ENCODE results near the gene SAMD9. TPM values are rescaled to one million over a fixed set of nuclear protein-coding genes. Genes with fewer than 3 reads are reported as not detected.
"Not testable (repeated sequence)": the region's sequence is repeated elsewhere in the genome, so short reads cannot be mapped to it uniquely, and the experiment has no call there.

Gene SAMD9
- total and polyA plus RNA-seq, 5 donors, result 1.6 to 5.7 (median 3.7) TPM

- intact Hi-C loops (cut with DNase I), result no loop called here
- H3K27ac ChIP-seq (ENCODE audit: low read length), result no peak overlapping the region
- ATAC-seq (no peak), DNase-seq (peak in 1 of 3 donors; percentile 13)
- no peaks in the 10 kb centered on the region for H3K27me3 ChIP-seq (ENCODE audit: control insufficient read depth, insufficient read depth)
- peaks cover 5% of the 10 kb centered on the region for H3K4me1 ChIP-seq (ENCODE audit: control insufficient read depth, insufficient read depth, low read length)
- peaks cover 2% of the 10 kb centered on the region for H3K9me3 ChIP-seq (ENCODE audit: control insufficient read depth, low read length)
- peak overlapping the region; percentile 92 for H3K4me3 ChIP-seq (ENCODE audit: low read length)
- WGBS, result 43% methylated on average over 5 of the region's 5 CpGs
Measured at GRCh38 chr7:93146472-93147141, 28.8 kb upstream of the SAMD9 start.

DNA sequence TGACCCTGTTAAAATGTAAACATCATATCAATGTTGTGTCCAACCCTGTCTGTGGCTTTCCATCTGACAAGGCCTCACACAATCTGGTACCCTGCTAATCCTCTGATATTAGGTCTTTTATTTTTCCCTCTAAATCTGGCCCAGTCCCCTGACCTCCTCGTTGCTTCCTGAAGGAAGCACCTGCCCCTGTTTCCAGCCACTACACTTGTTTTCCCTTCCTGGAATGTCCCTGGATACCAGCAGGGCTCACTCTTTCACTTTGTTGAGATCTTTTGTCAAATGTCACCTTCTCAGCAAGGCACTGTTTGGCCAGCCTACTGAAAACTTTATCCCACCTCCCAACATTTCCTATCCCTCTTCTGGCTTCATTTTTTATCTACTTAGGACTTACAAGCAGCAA is 28.3 kb upstream of the SAMD9 start:
- H3K27me3 ChIP-seq (ENCODE audit: control insufficient read depth, insufficient read depth), result no peaks in the 10 kb centered on the region
- WGBS, result 27% methylated on average over 1 of the region's 1 CpG
- no peak for ATAC-seq

GRCh38 chr7:93145354-93145753 is 27.6 kb upstream of the SAMD9 start:
- H3K27ac ChIP-seq (ENCODE audit: low read length), result no peak overlapping the region
- H3K4me3 ChIP-seq (ENCODE audit: low read length), result no peak overlapping the region
- DNase-seq, result no peak
- H3K27me3 ChIP-seq (ENCODE audit: control insufficient read depth, insufficient read depth), result no peaks in the 10 kb centered on the region
- ATAC-seq, result no peak
- peaks cover 2% of the 10 kb centered on the region for H3K9me3 ChIP-seq (ENCODE audit: control insufficient read depth, low read length)
- H3K4me1 ChIP-seq (ENCODE audit: control insufficient read depth, insufficient read depth, low read length), result peaks cover 5% of the 10 kb centered on the region
- 56% methylated on average over 3 of the region's 3 CpGs for WGBS
- intact Hi-C loops (cut with DNase I), result no loop called here

More for the DNA sequence above, 28.3 kb upstream of the SAMD9 start:
- H3K4me3 ChIP-seq (ENCODE audit: low read length), result peak overlapping the region; percentile 92
- H3K27ac ChIP-seq (ENCODE audit: low read length), result no peak overlapping the region
- peaks cover 2% of the 10 kb centered on the region for H3K9me3 ChIP-seq (ENCODE audit: control insufficient read depth, low read length)
- peaks cover 5% of the 10 kb centered on the region for H3K4me1 ChIP-seq (ENCODE audit: control insufficient read depth, insufficient read depth, low read length)
- intact Hi-C loops (cut with DNase I), result no loop called here
- DNase-seq, result no peak

DNA sequence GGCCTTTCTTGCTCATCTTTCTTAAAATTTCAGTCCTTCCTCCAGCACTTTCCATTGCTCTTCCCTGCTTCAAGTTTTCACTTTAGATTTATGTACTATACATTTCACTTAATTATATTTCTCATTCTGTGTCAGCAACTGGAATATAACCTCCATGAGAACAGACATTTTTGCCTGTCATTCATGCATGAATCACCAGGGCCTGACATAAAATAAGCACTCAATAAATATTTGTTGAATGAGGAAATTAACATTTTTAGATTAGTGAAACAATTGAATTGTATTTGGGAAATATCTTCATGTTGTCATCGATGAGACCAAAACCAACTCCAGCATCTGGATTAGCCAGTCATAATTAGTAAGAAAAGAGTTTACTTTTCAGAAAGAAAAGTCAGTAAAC is 24.3 kb upstream of the SAMD9 start:
- DNase-seq, result no peak
- 95% methylated on average over 1 of the region's 1 CpG for WGBS
- peaks cover 7% of the 10 kb centered on the region for H3K9me3 ChIP-seq (ENCODE audit: control insufficient read depth, low read length)
- ATAC-seq, result no peak
- H3K27me3 ChIP-seq (ENCODE audit: control insufficient read depth, insufficient read depth), result no peaks in the 10 kb centered on the region
- H3K4me3 ChIP-seq (ENCODE audit: low read length), result no peak overlapping the region
- H3K4me1 ChIP-seq (ENCODE audit: control insufficient read depth, insufficient read depth, low read length), result peaks cover 5% of the 10 kb centered on the region
- H3K27ac ChIP-seq (ENCODE audit: low read length), result no peak overlapping the region
- intact Hi-C loops (cut with DNase I), result no loop called here

GRCh38 chr7:93140582-93141191 is 22.9 kb upstream of the SAMD9 start:
- H3K4me3 ChIP-seq (ENCODE audit: low read length), result no peak overlapping the region
- intact Hi-C loops (cut with DNase I), result no loop called here
- no peaks in the 10 kb centered on the region for H3K4me1 ChIP-seq (ENCODE audit: control insufficient read depth, insufficient read depth, low read length)
- DNase-seq, result no peak
- H3K9me3 ChIP-seq (ENCODE audit: control insufficient read depth, low read length), result peaks cover 9% of the 10 kb centered on the region
- no peaks in the 10 kb centered on the region for H3K27me3 ChIP-seq (ENCODE audit: control insufficient read depth, insufficient read depth)
- no peak for ATAC-seq
- H3K27ac ChIP-seq (ENCODE audit: low read length), result no peak overlapping the region
- 90% methylated on average over 3 of the region's 3 CpGs for WGBS

GRCh38 chr7:93138576-93138975 is 20.8 kb upstream of the SAMD9 start:
- 95% methylated on average over 4 of the region's 4 CpGs for WGBS
- DNase-seq (no peak), ATAC-seq (no peak)
- no peaks in the 10 kb centered on the region for H3K4me1 ChIP-seq (ENCODE audit: control insufficient read depth, insufficient read depth, low read length)
- intact Hi-C loops (cut with DNase I), result no loop called here
- H3K9me3 ChIP-seq (ENCODE audit: control insufficient read depth, low read length), result peaks cover 9% of the 10 kb centered on the region
- H3K27me3 ChIP-seq (ENCODE audit: control insufficient read depth, insufficient read depth), result no peaks in the 10 kb centered on the region
- H3K4me3 ChIP-seq (ENCODE audit: low read length), result no peak overlapping the region
- H3K27ac ChIP-seq (ENCODE audit: low read length), result no peak overlapping the region

- H3K4me3 ChIP-seq (ENCODE audit: low read length), result no peak overlapping the region
- H3K27ac ChIP-seq (ENCODE audit: low read length), result no peak overlapping the region
- H3K4me1 ChIP-seq (ENCODE audit: control insufficient read depth, insufficient read depth, low read length), result no peaks in the 10 kb centered on the region
- no peaks in the 10 kb centered on the region for H3K27me3 ChIP-seq (ENCODE audit: control insufficient read depth, insufficient read depth)
- DNase-seq (no peak), ATAC-seq (no peak)
- intact Hi-C loops (cut with DNase I), result no loop called here
- WGBS, result 93% methylated on average over 1 of the region's 1 CpG
- peaks cover 5% of the 10 kb centered on the region for H3K9me3 ChIP-seq (ENCODE audit: control insufficient read depth, low read length)
Measured at GRCh38 chr7:93133005-93133404, 15.2 kb upstream of the SAMD9 start.

GRCh38 chr7:93132216-93132615 is 14.4 kb upstream of the SAMD9 start:
- H3K27ac ChIP-seq (ENCODE audit: low read length), result no peak overlapping the region
- H3K4me3 ChIP-seq (ENCODE audit: low read length), result no peak overlapping the region
- WGBS, result 91% methylated on average over 3 of the region's 3 CpGs
- intact Hi-C loops (cut with DNase I), result no loop called here
- no peak for DNase-seq
- peaks cover 2% of the 10 kb centered on the region for H3K9me3 ChIP-seq (ENCODE audit: control insufficient read depth, low read length)
- no peaks in the 10 kb centered on the region for H3K4me1 ChIP-seq (ENCODE audit: control insufficient read depth, insufficient read depth, low read length)
- ATAC-seq, result no peak
- H3K27me3 ChIP-seq (ENCODE audit: control insufficient read depth, insufficient read depth), result no peaks in the 10 kb centered on the region

- H3K9me3 ChIP-seq (ENCODE audit: control insufficient read depth, low read length); ATAC-seq; intact Hi-C loops (cut with DNase I); H3K27ac ChIP-seq (ENCODE audit: low read length); DNase-seq; H3K27me3 ChIP-seq (ENCODE audit: control insufficient read depth, insufficient read depth); H3K4me3 ChIP-seq (ENCODE audit: low read length); H3K4me1 ChIP-seq (ENCODE audit: control insufficient read depth, insufficient read depth, low read length): not testable (repeated sequence)
- WGBS, result 95% methylated on average over 1 of the region's 1 CpG
Measured at GRCh38 chr7:93126954-93127353, 9.2 kb upstream of the SAMD9 start.

DNA sequence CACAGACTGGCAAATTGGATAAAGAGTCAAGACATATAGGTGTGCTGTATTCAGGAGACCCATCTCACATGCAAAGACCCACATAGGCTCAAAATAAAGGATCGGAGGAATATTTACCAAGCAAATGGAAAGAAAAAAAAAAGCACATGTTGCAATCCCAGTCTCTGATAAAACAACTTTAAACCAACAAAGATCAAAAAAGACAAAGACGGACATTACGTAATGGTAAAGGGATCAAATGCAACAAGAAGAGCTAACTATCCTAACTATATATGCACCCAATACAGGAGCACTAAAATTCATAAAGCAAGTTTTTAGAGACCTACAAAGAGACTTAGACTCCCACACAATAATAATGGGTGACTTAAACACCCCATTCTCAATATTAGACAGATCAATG is 5.8 kb upstream of the SAMD9 start:
- H3K4me1 ChIP-seq (ENCODE audit: control insufficient read depth, insufficient read depth, low read length); H3K27me3 ChIP-seq (ENCODE audit: control insufficient read depth, insufficient read depth); H3K4me3 ChIP-seq (ENCODE audit: low read length); H3K9me3 ChIP-seq (ENCODE audit: control insufficient read depth, low read length); intact Hi-C loops (cut with DNase I); ATAC-seq; H3K27ac ChIP-seq (ENCODE audit: low read length); DNase-seq: not testable (repeated sequence)
- 93% methylated on average over 3 of the region's 3 CpGs for WGBS

- intact Hi-C loops (cut with DNase I), result no loop called here
- no peaks in the 10 kb centered on the region for H3K9me3 ChIP-seq (ENCODE audit: control insufficient read depth, low read length)
Measured at GRCh38 chr7:93120592-93121549, 3.1 kb upstream of the SAMD9 start.

More at GRCh38 chr7:93120592-93121549, 3.1 kb upstream of the SAMD9 start:
- Histone ChIP-seq H3K4me3 (ENCODE audit: low read length) (no peak overlapping the region), H3K27me3 (ENCODE audit: control insufficient read depth, insufficient read depth) (no peaks in the 10 kb centered on the region), H3K27ac (ENCODE audit: low read length) (no peak overlapping the region), H3K4me1 (ENCODE audit: control insufficient read depth, insufficient read depth, low read length) (peaks cover under 1% of the 10 kb centered on the region)
- no peak for ATAC-seq
- 94% methylated on average over 12 of the region's 12 CpGs for WGBS
- DNase-seq, result no peak
